ENCODE data around the gene IGF2.

DNA sequence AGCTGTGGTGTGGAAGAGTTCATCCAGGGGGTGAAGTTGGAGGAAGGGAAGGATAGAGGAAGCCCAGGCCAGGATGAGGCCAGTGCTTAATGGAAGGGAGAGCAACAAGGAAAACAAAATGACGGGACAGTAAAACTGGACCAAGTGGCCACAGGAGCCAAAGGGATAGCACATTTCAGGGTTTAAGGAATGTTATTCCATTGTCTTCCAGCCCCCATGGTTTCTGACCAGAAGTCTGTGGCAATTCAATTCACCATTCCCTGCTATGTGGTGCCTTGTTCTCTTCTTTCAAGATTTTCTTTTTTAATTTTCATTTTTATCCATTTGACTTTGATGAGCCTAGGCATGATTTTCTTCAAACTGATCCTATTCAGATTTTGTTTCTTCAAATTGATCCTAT, 22.5 kb downstream of the IGF2 start:
- TF ChIP-seq, protein P1, sequence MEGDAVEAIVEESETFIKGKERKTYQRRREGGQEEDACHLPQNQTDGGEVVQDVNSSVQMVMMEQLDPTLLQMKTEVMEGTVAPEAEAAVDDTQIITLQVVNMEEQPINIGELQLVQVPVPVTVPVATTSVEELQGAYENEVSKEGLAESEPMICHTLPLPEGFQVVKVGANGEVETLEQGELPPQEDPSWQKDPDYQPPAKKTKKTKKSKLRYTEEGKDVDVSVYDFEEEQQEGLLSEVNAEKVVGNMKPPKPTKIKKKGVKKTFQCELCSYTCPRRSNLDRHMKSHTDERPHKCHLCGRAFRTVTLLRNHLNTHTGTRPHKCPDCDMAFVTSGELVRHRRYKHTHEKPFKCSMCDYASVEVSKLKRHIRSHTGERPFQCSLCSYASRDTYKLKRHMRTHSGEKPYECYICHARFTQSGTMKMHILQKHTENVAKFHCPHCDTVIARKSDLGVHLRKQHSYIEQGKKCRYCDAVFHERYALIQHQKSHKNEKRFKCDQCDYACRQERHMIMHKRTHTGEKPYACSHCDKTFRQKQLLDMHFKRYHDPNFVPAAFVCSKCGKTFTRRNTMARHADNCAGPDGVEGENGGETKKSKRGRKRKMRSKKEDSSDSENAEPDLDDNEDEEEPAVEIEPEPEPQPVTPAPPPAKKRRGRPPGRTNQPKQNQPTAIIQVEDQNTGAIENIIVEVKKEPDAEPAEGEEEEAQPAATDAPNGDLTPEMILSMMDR (IDR thresholded peaks at IDR 0.05) = no peak
- no peak for TF ChIP-seq ZFX (IDR thresholded peaks at IDR 0.05; ENCODE audit: borderline replicate concordance)

Data from 22Rv1 (cell line).